NCI-H2196 treated with DMSO at 0.1 percent for 48 hours (cell line): ENCODE data around the gene PPIP5K2.

ENCODE experiments used
- DNase-seq: peaks from one replicate; lab custom pipeline; 2025; ENCODE audit not compliant: unreplicated experiment; lab: John Stamatoyannopoulos, UW

The PPIP5K2 gene

DNA sequence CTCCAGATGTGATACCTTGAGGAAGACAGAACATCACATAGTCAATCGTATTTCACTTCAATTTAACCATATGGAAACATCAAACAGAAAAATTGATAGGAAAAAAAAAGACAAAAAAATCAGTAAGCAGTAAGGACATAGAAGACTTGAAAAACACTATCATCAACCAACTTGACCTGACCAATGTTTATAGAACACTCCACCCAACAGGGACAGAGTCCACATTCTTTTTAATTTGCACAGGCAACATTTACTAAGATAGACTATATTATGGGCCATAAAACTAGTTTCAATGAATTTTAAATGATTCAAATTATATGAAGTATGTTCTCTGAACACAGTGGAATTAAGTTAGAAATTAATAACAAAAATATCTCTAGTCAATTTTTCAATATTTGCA is 117.7 kb downstream of the PPIP5K2 start:
- DNase-seq = no peak

DNA sequence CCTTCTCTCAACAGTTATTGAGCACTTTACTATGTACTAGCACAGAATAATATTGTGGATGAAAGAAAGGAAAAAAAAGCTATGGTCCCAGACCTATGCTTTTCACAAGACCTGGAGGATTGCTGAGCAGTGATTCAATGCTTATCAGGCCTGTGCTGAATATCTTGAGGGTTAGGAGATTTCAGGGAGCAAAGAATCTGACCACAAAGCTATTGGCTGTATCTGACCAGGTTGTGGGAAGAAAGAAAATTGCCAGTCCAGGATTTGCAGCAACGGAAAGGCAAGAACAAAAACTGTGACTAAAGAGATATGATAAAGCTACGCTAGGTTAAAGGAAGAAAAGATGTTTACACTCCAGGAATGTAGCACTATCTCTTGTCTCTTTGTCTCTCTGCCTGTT is 123.6 kb downstream of the PPIP5K2 start:
- no peak for DNase-seq

DNA sequence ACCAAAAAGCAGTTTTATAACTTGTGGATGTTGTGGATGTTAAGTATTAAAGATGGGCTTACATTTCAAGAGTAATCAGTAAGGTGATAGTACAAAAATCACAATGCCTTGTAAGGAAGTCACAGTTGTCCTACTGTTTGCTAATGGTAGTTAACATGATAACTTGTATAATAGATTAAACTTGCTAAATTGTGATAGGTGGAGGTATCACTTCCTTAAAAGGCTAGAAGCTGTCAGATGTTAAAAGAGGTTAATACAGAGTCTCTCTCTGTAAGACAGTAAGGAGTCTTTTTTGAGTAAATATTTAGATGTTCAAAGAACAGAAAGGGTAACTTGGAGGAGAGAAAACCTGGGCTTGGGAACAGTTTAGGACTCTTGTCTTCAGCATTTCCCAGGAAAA is 124.3 kb downstream of the PPIP5K2 start:
- DNase-seq = no peak

DNA sequence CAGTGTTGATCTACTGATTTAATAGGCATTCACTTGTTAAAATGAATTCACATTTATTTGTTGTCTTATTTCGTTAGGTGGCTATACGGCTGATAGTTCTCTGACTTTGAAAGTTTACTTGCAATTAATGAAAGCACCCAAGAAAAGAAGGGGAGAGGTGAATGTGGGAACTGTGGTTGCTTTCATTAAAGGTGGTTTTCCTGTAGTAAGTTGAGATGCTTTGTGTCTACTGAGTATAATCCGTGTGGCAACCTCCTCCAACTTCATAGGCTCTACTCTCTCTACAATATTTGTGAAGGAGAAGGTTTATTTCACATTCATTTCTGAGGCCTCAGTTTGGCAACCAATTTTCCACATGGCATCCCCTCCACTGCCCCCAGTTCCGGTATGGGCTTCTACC is 125.7 kb downstream of the PPIP5K2 start:
- DNase-seq = no peak

DNA sequence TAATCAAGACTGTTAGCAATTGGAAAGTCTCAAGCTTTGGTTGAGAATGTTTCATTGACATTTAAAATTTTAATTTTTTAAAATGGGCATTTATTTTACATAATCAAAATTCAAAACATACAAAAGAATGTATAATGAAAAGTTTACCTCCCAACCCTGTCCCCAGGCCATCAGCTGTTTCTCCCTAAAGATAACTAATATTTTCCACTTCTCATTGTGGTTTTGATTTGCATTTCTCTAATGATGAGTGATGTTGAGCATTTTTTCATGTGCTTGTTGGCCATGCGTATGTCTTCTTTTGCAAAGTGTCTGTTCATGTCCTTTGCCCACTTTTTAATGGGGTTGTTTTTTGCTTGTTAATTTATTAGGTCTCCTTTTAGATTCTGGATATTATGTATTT is 127.0 kb downstream of the PPIP5K2 start:
- DNase-seq = no peak

DNA sequence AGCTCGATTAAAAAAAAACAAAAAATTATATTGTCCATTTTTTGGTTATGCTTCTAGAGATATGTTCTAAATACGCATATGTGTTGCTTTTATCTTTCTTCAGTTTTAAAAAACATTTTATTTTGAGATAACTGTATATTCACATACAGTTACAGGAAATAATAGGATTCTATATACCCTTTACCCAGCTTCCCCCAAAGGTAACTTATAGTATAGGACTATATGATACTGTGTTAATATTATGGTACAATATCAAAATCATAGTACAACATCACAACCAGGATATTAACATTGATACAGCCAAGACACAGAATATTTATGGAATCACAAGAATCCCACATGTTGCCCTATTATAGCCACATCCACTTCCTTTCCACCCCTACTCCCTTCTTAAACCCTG is 129.0 kb downstream of the PPIP5K2 start:
- no peak for DNase-seq

DNA sequence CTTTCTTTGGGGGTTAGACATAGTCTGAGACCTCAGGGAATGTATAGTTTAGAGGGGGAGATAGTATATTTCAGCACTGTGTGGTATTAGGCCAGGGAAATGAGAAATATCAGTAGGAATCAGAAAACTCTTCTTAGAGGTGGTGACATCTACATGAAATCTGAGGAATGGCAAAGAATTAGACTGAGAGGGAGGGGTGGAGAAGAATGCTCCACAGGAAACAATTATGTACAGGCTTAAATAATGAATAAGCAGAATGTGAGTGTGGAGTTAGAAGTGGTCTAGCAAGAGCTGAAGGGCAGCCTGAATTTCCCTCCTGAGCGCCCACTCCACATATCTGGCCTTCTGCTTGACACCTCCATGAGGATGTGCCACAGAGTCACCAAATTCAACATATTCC is 134.8 kb downstream of the PPIP5K2 start:
- no peak for DNase-seq

DNA sequence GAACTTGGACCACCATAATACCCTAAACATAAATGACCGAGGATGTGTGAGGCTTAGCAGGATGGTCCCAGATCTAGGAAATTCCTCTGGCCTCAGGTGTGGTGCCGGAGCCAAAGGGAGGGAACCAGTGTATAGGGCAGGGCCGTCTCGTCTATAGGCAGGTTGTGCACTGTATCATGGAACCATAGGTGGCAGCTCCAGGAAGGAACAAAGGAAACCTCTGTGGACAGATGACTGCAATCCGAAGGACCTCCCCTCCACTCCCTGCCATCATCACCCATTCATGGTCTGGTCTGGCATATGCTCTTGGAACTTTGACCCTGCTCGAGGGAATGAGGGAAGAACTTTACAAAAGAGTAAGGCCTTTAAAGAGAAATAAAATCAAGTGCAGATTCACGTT is 135.6 kb downstream of the PPIP5K2 start:
- DNase-seq = no peak

DNA sequence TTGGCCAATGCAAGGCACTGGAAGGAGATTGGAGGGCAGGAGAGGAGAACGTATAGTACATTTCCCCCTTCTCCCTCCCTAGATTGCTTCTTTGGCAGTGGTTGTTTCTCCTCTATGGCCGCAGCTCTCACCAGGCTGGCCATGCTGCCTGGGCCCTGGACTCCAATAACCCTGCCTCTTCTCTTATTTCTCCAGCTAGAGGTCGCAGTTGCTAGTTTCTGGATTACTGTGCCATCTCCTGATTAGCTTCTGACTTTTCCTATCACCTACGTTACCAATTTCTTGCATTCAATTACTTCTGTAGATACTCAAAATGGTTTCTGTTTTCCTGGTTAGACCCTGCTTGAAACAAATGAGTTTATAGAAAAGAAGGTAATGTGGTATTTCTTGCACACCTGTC is 136.1 kb downstream of the PPIP5K2 start:
- DNase-seq = no peak

DNA sequence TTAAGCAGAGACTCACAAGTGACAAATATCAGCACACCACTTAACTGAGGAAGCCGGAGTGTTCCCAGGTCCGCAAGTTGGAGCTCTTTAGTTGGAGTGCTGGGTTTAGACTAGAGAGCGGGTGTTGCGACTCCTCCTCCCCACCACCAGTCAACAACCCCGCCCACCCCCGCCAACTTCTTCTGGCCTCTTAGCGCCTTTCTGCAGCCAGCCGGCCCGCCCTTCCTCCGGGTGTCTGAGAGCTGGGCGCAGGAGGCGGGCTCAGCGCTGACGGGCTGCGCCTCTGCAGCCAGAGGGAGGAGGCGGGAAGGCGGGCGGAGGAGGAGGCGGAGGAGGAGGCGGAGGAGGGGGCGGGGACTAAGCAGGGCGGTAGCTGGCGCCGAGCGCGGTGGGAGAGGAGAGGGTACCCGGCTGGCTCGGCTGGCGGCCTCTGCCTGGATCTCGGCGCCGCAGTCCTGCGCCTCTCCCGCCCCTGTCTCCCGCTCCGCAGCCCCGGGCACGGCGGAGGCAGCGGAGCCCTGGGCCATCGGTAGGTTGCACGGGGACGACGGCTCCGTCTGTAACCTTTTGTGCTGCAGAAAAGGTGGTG is 138.4 kb downstream of the PPIP5K2 start, which contains the start of gene MACIR:
TSS of gene MACIR (plus strand) at position 396 of the 589 bp plus-strand sequence. CDS start 17,157 bp downstream, outside the sequence.
- peak; percentile 91 for DNase-seq

DNA sequence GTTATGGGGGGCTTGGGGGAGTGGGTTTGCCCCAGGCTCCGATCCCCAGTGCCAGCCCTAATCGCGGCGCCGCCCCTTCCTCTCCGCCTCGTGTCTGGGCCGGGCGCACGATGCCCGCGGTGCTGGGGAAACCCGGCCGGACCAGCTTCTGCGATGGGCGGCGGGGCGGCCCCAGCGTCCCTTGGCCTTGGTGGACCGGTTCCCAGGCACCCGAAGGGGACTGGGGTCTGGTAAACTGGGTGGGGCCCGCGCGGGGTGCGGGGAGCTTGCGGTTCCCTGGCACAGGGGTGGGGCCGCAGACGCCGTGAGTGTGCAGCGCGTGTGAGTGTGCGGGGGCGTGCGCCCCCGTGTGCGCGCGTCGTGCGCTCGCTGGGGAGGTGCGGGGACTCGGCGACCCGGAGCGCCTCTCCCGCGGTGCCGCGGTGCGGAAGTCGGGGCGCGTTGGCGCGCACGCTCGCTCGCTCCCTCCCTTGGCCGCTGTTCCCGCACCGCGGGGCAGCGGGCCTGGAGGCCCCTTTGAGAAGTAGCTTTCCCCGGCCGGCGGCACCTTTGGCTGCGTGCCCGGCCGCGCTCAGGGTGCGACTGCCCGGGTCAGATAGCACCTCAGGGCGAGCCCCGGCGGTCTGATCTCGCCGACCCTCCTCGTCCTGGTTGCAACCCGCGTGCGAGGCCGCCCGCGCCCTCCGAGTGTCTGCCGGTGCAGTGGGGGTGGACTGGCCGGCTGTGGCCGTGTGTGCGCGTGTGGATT is 139.0 kb downstream of the PPIP5K2 start:
- peak; percentile 41 for DNase-seq

DNA sequence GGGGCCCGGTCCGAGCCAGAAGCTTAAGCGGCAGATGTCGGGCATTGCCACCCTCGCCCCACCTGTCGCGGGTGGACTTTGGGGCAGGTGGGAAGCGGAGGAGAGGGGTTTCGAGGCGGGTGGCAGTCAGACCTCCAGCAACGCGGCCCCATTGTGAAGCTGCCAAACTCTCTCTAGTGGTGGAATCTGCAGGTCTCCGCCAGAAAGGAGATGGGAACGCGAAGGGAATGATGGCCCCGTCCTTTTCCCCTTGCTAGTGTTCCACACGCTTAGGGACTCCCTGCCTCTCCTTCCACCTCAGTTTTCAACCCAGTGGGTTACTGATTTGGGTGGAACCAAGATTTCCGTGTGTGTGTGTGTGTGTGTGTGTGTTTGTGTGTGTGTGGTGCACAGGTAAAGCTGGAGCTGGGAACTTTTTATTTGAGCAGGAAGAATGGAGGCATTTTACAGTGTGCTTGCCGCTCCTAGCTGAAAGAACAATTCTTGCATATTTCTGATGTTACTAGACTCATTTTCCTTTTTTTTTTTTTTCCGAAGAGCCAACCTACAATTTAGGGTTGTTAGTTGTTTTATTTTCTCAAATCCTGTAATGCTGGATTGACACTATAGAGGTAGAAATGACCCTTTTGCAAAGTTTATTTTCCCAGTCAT is 139.7 kb downstream of the PPIP5K2 start:
- DNase-seq = no peak

DNA sequence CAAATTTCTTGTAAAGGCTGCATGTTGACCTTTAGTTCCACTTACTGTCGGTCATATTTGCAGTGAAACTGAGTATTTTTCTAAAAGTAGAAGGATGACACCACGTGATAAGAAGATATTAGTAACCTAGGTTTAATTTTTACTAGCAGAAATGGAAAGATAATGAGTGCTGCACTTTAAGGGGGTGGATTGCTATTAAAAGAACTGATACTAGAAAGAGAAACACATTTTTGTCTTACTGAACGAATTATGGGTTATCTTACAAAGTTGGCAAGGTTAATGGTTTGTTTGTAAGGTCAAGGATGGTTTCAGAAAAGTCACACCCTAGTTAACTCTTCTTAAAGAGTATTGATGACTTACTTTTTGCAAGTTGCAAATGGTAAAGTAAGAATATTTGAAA is 140.8 kb downstream of the PPIP5K2 start:
- no peak for DNase-seq
